HFF-Myc (cell line): ENCODE results near the gene EED.

ENCODE experiments used
- DNase-seq: peaks from one replicate; pipeline ENCODE4 v3.0.0-alpha.2; 2011; ENCODE audit warnings: low read depth; ENCODE audit errors: extremely low read depth
- H3K4me3 ChIP-seq: replicated peaks from 2 replicates; pipeline ENCODE4 v1.5.1; 2011; ENCODE audit warnings: low read depth, mild to moderate bottlenecking, control low read depth, low read length
- TF ChIP-seq, protein P1 (sequence below): IDR thresholded peaks from 2 replicates; pipeline ENCODE4 v1.5.1; 2012; ENCODE audit warnings: mild to moderate bottlenecking, low read depth, low read length, control low read depth; ENCODE audit errors: missing control alignments

EED gene

DNA sequence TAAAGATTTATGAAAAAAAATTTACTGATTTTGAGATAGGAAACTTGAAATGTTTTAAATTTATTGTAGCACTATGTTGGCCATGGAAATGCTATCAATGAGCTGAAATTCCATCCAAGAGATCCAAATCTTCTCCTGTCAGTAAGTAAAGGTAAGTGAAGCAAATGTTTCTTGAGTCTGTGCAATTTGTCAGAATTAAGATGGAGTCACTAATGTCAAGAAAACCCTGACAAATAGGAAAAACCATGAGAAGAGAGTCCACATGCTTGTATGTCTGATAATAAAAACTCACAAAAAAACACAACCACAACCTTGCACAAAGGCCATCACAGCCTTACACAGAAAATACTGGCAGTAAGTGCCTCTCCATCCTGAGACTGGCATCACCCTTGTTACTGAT lies 12.9 kb downstream of the EED start:
- TF ChIP-seq, protein P1, sequence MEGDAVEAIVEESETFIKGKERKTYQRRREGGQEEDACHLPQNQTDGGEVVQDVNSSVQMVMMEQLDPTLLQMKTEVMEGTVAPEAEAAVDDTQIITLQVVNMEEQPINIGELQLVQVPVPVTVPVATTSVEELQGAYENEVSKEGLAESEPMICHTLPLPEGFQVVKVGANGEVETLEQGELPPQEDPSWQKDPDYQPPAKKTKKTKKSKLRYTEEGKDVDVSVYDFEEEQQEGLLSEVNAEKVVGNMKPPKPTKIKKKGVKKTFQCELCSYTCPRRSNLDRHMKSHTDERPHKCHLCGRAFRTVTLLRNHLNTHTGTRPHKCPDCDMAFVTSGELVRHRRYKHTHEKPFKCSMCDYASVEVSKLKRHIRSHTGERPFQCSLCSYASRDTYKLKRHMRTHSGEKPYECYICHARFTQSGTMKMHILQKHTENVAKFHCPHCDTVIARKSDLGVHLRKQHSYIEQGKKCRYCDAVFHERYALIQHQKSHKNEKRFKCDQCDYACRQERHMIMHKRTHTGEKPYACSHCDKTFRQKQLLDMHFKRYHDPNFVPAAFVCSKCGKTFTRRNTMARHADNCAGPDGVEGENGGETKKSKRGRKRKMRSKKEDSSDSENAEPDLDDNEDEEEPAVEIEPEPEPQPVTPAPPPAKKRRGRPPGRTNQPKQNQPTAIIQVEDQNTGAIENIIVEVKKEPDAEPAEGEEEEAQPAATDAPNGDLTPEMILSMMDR: no peak
- no peak overlapping the region for H3K4me3 ChIP-seq
- DNase-seq: no peak

- TF ChIP-seq, protein P1: no peak
- H3K4me3 ChIP-seq: no peak overlapping the region
- DNase-seq: no peak
Measured at GRCh38 chr11:86259730-86260129, 15.2 kb downstream of the EED start.

GRCh38 chr11:86261328-86261727 lies 16.8 kb downstream of the EED start:
- no peak overlapping the region for H3K4me3 ChIP-seq
- DNase-seq: no peak
- TF ChIP-seq, protein P1: no peak

DNA sequence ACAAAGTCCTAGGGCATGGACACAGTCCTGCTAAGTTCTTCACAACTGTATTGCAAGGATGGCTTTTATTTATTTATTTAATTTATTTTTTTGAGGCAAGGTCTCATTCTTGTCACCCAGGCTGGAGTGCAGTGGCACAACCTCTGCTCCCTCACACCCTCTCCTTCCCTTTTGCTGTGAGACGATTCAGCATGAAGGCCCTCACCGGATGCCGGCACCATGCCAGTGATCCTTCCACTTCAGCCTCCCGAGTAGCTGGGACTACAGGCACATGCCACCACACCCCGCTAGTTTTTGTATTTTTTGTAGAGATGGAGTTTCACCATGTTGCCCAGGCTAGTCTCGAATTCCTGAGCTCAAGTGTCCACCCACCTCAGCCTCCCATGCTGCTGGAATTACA lies 17.8 kb downstream of the EED start:
- no peak overlapping the region for H3K4me3 ChIP-seq
- DNase-seq: no peak
- TF ChIP-seq, protein P1: no peak

DNA sequence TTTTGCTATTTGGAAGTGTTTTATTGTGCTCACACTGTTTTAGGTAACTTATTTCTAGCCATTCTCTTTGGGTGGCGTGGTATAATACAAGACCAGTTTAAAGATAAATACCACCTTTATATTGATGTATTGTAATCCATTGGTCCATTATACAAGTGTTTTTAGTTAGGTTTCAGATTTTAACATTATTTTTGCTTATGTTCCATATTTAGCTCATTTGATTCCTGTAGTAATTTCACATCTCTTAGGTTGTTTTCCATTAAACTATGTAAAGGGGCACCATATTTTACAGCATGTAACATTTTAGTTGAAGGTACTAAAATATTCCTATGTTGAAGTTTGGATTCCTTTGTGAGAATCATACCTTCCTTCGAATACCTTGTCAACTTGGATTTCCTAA lies 20.1 kb downstream of the EED start:
- TF ChIP-seq, protein P1: no peak
- DNase-seq: no peak
- no peak overlapping the region for H3K4me3 ChIP-seq

DNA sequence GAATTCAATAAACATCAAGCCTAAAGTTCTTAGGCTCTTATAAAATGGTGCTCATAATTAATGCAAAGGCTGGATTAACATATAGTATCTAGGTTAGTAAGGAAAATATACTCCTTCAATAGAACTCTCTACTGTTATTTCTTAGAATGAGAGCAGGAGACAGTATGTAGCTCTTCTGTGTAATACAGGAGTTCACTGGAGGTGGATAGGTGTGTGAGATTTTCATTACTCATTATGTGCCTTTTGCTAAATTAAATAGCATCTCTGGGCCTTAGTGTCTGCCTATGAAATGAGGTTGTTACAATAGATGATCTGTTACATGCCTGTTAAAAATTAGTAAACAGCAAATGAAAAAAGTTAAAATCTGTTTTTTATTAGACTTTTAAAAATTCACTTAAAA lies 20.6 kb downstream of the EED start:
- no peak for DNase-seq
- TF ChIP-seq, protein P1: no peak
- H3K4me3 ChIP-seq: no peak overlapping the region

GRCh38 chr11:86269645-86270044 lies 25.1 kb downstream of the EED start:
- TF ChIP-seq, protein P1: no peak
- no peak overlapping the region for H3K4me3 ChIP-seq
- DNase-seq: no peak
